GM19240 (cell line): ENCODE data around the gene HTRA3.

Experiments
- DNase-seq: peaks from one replicate; pipeline ENCODE4 v3.0.0; 2011; ENCODE audit warnings: low spot score; ENCODE audit not compliant: insufficient read length

Gene HTRA3

DNA sequence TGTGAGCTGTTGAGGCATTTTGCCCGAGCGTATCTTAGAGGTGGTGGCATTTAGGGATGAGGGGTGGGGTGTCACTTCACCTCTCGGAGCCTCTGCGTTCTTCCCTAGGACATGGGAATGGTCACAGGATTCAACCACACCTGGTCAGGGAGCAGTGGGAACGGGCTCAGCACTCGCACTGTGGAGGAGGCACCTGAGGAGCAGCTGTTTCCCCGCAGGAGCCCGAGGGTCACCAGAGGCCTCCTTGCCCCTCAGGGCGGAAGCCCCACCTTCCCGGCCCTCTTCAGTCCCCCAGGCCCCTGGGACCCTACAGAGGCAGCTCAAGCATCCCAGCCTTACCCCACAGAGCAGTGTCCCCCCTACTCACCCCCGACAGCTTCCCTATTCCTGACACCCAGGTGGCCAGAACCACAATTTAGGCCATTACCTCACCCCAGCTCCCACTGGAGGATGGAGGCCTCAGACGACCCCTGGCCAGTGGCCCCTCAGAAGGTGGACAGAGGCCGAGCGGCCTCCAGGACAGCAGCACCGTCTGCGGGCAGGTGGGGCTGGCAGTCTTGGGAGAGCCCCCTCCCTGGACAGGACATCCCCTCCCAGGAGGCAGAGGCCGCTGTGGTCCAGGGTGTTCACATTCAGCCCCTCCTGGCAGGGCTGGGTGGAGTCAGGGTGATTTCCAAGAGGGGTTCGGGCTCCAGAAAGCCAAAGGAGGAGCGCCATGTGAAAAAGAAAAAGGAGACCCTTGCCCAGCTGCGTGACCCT, 4.2 kb upstream of the HTRA3 start:
- no peak for DNase-seq

DNA sequence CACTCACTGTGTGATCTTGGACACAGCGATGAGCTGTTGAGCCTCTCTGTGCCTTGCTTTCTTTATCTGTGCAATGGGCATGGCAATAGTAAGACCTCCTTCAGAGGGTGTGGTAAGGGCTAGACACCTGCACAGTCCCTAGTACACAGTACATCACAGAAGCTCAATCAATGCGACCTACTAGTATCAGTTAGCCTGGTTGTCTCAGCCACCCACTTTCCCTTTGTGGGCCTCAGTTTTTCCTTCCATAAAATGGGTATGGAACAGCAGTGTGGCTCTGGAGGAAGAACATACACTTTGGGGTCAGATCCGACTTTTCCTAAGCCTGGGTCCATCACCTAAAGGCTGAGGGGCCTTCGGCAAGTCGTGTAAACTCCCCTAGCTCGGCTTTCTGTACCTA, 3.5 kb upstream of the HTRA3 start:
- DNase-seq, result no peak

DNA sequence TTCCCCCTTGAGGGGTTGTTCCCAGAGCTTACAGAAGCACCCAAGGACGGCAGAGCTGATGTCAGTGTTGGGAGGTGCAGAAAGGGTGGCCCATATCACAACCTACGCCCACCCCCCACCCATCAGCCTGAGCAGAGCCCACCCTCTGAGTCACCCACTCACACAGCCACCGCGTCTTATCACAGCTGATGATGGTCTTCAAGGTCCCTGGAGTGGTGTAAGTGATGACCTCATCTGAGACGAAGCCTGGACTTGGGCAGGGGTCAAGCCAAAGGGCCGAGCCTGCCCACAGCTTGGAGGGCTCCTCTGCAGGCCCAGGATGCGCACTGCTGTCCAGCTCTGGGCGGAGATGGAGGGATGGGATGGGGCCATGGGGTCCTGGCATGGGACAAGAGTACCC, 3.0 kb upstream of the HTRA3 start:
- no peak for DNase-seq

DNA sequence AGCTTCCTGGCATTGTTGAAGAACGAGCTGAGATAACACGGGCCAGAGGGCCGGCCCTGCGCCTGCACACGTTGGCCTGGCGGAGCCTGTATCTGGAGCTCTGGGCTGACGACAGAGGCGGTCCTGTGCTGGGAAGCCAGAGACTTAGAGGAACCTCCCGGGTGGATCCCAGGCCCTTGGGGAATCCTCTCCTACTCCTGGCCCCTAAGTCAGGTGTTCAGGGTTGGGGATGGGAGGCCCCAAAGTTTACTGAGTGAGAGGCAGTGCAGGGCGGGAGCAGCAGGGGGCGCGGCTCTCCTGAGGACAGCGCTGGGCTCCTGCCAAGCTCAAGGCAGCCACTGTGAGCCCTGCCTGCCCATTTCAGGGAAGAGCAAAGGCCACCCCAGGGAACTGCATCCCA, 2.5 kb upstream of the HTRA3 start:
- peak; percentile 33 for DNase-seq

- DNase-seq, result no peak
Observed at GRCh38 chr4:8268211-8268610, 1.3 kb upstream of the HTRA3 start.

GRCh38 chr4:8268901-8269534, 536 bp upstream of the HTRA3 start:
- DNase-seq, result no peak

DNA sequence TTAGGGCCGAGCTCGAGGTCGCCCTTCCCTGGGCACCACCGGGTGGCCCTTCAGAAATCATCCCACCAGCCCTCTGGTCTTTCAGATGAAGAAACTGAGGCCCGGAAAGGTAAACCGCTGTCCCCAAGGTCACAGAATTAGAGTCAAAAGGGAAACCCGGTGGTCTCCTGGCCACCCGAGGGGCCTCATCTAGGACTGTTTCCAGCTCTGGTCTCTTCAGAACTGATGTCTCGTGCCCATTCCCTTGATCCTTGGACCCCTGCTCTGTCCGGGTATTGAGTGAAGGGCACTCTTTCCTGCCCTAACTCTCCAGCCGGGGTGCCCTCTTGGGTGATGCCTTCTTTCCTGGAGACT, 841 bp downstream of the HTRA3 start:
- no peak for DNase-seq

DNA sequence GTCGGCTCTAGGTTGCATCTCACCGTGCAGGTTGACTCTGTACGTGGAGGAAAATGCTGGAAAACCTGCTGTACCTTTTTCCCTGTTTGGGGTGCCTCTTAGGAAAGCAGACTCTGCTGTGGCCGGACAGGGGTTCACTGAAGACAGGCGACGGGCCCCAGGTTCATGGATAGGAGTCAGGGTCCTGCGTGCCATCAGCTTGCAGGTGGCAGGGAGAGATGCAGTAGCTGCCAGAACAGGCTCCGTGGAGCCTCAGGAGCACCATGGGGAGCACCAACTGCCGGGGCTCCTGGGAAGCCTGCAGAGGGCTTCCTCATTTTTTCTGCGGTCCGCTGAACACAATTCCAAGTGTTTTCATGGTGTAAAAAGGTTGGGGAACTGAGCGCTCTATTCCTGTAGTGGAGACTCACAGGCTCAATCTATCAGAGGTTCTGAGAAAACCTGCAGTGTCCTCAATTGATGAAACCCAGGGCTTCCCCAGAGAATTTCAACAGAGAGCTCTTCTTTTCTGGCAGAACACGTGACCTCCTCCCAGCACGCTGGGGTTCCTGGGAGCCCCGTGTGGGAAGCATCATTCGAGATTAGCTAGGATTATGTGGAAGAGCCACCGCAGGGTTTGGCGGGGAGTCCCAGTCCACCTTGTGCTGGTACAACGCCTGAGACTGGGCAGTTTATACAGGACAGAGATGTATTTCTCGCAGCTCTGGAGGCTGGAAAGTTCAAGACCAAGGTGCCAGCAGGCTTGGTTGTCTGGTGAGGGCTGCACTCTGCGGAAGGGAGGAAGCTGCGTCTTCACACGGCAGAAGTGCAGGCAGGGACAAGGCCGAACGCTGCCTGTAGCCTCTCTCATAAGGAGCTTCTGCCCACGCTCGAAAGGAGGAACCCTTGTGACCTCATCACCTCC, 1.6 kb downstream of the HTRA3 start:
- no peak for DNase-seq

DNA sequence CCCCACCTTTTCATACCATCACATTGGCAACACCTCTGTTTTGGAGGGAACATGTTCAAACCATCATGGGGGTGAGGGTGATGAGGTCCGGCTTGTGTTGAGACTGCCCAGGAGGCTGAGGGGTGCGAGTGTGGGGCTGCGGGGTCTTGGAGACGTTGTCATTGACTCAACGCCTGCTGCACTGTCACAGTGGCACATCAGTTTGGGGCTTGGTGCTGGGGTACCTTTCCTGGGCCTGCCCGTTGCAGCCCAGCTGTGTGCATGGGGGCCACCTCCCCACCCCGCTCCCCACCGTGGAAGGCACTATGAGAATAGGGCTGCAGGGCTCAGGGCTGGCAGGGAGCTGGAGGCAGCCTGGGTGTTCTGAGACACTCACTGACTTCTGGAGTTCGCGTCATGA, 2.3 kb downstream of the HTRA3 start:
- no peak for DNase-seq

GRCh38 chr4:8272472-8273428, 3.2 kb downstream of the HTRA3 start:
- no peak for DNase-seq

GRCh38 chr4:8273450-8273849, 3.9 kb downstream of the HTRA3 start:
- no peak for DNase-seq

DNA sequence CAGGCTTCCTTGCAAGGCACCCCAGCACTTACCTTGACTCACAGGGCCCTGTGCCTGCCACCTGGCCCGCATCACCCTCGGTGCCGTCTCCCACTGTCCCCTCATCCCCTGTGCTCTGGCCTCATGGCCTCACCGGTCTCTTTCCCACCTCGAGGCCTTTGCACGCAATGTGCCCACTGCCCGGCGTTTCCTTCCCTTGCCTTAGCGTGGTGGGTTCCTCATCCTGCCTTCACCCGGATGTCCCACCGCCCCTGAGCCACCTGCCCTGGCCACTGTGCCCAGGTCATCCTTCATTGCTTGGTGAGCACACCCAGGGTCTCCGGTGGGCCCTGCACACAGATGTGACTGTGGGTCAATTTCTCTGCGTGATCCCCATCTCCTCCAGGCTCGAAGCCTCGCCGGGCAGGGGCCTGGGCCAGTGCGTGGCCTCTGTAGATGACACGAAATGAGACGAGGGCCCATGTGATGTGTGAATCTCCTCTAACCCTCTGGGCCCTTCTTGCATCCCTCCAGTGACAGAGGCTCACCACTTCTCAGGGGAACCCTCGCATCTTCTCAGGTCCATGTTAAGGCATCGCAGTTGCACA, 4.6 kb downstream of the HTRA3 start:
- DNase-seq, result no peak

- DNase-seq, result no peak
Observed at GRCh38 chr4:8274765-8275547, 5.4 kb downstream of the HTRA3 start.

DNA sequence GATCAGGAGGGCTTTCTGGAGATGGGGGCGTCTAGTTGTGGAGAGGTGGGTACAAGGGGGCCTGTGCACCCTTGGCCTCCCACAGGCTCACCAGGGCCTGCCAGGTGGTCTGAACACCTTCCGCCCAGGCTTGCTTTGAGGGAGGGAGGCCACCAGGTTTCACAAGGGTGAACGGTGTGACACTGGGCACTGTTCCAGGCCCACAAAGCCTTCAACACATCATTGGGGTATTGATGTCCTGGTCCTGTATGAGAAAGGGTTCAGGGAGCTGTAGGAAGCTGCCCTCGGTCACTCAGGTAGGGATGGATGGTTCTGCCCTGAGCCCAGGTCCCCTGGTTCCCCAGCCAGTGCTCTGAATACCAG, 6.0 kb downstream of the HTRA3 start:
- DNase-seq, result no peak

DNA sequence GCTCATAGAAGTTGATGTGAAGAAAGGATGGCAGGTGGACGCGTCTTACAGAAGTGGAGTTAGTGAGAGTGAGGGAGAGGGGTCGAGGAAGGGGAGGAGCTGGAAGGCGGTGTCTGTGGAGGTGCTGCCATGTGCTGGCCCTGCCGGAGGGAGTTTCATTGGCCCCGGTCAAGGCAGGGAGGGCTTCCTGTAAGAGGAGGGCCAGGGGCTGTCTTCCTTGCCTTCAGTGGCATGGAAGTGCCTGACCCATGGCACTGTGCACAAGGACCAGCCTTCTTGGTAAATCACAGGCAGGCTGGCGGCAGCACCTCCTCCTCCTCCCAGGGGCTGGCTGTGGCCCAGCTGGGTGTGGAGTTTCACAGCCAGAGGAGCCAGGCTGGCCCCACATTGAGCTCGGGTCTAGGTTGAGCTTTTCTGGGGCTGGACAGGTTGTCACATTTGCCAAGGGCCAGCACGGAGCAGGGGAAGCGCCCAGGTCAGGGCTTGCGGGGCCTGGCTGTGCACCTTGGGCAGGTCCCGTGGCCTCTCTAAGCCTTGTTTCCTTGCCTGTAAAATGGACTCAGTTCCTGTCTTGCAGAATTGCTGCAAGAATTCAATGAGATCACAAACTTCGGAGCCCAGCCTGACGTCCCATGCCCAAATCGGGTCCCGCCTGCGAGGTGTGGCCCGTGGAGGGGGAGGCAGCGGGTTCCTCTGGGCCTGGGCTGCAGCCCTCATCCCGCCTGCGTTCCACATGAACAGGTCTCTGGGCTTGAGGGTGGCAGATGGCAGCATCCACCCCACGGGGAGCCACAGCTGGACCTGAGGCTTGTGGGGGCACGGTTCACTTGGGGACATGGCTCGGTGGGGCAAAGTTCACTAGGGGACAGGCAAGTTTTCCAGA, 7.0 kb downstream of the HTRA3 start:
- DNase-seq, result no peak

- no peak for DNase-seq
Observed at GRCh38 chr4:8277356-8278008, 7.9 kb downstream of the HTRA3 start.

GRCh38 chr4:8278009-8278395, 8.4 kb downstream of the HTRA3 start:
- DNase-seq, result no peak

GRCh38 chr4:8278421-8279287, 9.1 kb downstream of the HTRA3 start:
- DNase-seq, result no peak
